ENCODE data around the gene ZNF487.
A peak's percentile ranks its signal among the peaks of the same experiment; 100 is the strongest.
"Not testable (repeated sequence)": the region's sequence is repeated elsewhere in the genome, so short reads cannot be mapped to it uniquely, and the experiment has no call there.

The ZNF487 gene

DNA sequence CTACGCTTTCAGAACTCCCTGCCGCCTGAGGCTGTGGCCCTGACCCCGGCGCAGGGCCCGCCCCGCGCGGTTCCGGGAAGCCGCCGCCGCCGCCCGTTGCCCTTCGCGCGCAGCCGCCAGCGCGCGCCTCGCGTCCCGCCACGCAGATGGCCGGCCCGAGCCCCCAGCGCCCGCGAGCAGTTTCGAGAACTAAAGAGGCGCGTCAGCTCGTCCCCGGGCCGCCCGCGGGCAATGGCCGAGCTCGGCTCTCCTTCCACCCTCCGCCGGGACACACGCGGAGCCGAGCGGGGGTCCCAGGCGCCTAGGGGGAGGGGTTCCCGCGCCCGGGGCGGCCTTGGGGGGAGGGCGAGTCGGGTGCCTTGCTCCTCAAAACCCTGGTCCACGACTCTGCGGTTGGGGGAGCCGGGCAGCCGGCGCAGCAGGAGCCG, 29.7 kb upstream of the ZNF487 start:
- DNase-seq: peak; percentile 51 to 60

DNA sequence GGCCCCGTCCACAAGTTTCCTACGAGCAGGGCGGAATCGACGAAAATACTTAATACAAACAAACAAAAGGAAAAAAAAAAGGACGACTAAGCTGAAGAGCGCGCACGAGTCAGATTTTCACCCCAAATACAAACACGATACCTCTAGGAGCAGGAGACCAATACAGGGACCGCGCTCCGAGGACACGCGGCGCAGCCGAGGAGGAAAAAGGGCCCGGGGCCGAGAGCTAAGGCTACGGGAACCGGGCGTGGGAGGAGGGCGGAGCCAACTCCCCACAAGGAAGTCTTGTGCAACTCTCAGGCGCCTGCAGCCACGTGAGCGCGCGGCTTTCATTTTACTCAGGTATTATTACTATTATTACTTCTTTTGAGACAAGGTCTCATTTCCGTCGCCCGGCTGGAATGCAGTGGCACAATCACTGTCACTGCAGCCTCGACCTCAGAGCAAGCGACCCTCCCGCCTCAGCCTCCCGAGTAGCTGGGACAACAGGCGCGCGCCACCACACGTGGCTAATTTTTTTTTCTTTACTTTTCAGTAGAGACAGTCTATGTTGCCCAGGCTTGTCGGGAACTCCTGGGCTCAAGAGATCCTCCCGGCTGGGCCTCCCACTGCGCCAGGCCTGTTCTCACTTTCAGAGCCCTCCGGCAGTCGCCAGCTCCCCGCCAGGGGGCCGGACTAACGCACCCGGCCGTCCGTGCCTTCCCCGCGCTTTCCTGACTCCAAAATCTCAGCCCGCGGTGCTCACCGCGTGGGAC, 29.2 kb upstream of the ZNF487 start:
- DNase-seq: peak; percentile 85 to 87

DNA sequence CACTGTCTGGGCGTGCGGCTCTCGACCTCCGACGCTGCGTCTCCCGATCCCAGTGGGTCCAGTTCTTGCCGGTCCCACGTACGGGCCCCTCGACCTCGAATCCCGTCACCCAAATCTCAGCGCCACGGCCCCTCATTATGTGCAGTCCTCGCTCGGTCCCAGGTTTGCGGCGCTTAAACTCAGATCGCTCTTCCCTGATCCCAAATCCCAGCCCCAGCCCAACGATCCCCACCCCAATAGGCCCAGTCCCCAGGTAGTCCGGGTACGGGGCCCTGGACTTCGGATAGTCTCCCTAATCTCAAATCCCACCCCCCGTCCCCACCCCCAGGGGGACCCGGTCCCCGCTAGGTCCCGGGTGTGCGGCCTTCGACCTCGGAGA, 28.6 kb upstream of the ZNF487 start:
- no peak for DNase-seq

GRCh38 chr10:43408710-43409384, 28.1 kb upstream of the ZNF487 start, which contains the start of gene HNRNPF:
HNRNPF (minus strand) TSS chr10:43409186; CDS start chr10:43387884, 21,302 bp downstream.
- DNase-seq: peak; percentile 94

- peak; percentile 57 for DNase-seq
Measured at GRCh38 chr10:43409385-43410109, 27.4 kb upstream of the ZNF487 start.

GRCh38 chr10:43410345-43410744, 26.6 kb upstream of the ZNF487 start:
- DNase-seq: no peak

- DNase-seq: no peak
Measured at GRCh38 chr10:43411536-43411935, 25.4 kb upstream of the ZNF487 start.

DNA sequence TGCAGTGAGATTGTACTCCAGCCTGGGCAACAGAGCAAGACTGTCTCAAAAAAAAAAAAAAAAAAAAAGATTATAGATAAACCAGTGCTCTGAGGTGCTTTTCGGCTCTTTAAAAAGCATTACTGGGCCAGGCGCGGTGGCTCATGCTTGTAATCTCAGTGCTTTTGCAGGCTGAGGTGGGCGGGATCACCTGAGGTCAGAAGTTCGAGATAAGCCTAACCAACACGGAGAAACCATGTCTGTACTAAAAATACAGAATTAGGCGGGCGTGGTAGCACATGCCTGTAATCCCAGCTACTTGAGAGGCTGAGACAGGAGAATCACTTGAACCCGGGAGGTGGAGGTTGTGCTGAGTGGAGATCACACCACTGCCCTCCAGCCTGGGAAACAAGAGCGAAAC, 21.4 kb upstream of the ZNF487 start:
- DNase-seq: no peak

- no peak for DNase-seq
Measured at GRCh38 chr10:43417950-43418768, 18.8 kb upstream of the ZNF487 start.

DNA sequence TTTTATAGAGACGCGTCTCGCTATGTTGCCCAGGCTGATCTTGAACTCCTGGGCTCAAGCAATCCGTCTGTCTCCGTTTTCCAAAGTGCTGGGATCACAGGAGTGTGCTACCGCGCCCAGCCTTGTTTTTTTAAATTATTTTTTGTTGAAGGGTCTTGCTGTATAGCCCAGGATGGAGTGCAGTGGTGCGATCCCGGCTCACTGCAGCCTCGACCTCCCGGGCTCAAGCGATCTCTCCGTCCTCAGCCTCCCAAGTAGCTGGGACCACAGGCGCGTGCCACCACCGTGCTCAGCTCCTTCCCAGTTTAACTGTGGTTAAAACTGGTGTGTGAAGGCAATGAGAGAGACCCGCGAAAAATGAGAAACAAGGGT, 16.9 kb upstream of the ZNF487 start:
- DNase-seq: no peak

GRCh38 chr10:43420369-43421200, 16.3 kb upstream of the ZNF487 start:
- peak; percentile 73 to 78 for DNase-seq

DNA sequence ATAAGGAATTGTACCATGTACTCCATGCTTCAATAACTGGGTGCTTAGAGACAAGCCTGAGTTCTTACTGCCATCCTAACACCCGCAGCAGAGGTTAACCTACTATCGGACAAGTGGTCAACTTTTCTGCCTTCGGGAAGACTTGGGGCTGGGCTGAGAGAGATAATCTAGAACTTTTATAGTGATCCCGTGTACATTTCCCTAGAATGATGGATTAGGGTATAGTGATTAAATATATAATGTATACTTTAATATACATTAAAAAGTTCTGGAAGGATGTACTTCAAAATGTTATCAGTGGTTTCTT, 15.8 kb upstream of the ZNF487 start:
- no peak for DNase-seq

DNA sequence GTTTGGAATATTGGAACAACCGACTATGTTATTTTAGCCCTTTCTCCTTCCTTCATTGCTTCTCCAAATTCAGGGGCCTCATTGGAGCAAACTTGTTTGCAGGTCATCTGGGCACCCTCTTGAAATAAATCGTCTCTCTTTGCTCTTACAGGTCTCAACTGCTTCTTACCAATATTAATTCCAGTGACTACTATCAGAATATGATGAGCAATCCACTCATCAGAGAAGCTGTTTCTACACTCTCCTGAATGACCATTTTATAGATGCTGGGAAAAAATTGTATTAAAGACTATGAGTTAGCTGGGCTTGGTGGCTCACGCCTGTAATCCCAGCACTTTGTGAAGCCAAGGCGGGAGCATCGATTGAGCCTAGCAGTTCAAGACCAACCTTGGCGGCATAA, 15.4 kb upstream of the ZNF487 start:
- DNase-seq: no peak

DNA sequence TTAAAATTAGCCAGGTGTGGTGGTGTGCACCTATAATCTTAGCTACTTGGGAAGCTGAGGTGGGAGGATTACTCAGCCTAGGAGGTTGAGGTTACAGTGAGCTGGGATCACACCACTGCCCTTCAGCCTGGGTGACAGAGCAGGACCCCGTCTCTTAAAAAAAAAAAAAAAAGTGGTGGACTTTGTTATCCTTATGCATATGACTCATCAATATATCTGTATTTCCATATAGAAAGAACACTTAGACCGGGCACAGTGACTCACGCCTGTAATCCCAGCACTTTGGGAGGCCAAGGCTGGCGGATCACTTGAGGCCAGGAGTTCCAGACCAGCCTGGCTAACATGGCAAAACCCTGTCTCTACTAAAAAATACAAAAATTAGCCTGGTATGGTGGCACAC, 15.0 kb upstream of the ZNF487 start:
- DNase-seq: not testable (repeated sequence)

GRCh38 chr10:43424416-43424815, 12.5 kb upstream of the ZNF487 start:
- no peak for DNase-seq

- DNase-seq: not testable (repeated sequence)
Measured at GRCh38 chr10:43426476-43426875, 10.4 kb upstream of the ZNF487 start.

- no peak for DNase-seq
Measured at GRCh38 chr10:43427166-43427825, 9.6 kb upstream of the ZNF487 start.

GRCh38 chr10:43430926-43431663, 5.8 kb upstream of the ZNF487 start:
- no peak for DNase-seq

DNA sequence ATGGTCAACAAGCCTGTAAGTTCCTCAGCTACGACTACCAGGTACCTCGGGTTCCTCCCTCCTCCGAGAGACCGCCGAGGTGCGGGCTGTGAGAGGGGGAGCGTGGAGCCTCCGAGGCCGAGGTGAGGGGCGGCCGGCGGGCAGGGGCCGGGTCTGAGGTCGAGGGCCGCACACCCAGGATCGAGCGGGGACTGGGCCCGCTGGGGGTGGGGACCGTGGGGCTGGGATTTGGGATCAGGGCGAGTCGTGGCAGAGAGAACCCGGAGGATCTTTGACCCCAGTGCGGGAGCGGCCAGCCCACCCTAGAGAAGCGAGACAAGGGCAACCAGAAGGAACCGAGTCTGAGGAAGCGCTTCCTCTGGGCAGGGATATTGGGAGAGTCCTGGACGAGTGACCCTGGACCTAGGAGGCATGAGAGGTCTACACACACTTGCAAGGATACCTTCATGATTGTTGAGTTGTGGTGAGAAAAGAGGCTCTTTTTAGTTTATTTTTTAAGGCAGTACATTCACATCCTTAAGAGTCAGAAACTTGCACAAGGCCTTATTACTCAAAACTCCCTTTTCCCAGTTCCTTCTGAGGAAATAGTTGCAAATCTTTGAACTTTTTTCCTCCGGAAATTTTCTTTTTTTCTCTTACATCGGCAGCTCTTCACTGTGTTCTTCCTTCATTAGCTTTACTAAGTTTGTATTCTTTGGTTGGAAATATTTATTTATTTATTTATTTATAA, 395 bp downstream of the ZNF487 start:
- no peak for DNase-seq

DNA sequence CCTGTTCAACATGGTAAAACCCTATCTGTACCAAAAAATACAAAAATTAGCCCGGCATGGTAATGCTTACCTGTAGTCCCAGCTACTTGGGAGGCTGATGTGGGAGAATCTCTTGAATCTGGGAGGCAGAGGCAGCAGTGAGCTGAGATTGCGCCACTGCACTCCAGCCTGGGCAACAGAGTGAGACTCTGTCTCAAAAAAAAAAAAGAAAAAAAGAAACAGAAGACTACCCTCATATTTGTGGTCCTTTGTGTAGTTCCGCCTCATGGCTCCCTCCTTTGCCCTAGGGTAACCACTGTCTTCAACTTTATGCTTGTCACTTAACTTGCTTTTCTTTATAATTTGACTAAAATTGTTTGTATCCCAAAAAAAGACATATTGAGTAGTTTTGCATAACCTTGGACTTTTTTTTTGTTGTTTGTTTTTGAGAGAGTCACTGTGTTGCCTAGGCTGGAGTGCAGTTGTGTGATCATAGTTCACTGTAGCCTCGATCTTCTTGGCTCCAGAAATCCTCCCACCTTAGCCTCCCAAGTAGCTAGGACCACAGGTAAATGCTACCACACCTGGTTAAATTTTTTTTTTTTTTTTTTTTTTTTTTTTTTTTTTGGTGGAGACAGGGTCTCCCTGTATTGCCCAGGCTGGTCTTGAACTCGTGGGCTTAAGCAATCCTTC, 3.7 kb downstream of the ZNF487 start:
- no peak for DNase-seq

All from stimulated activated CD4-positive, alpha-beta T cell treated with anti-CD3 and anti-CD28 coated beads, Interleukin-2, amount 100 ng/mL, for 48 hours (primary cell).